22Rv1 (cell line): ENCODE results near the gene PPFIA3.

Experiments used
- CTCF ChIP-seq: fragments of 450-650 bp; IDR thresholded peaks from 2 replicates; pipeline ENCODE4 v1.5.1; 2017; ENCODE audit warnings: mild to moderate bottlenecking
- ZFX ChIP-seq: fragments of 450-650 bp; IDR thresholded peaks from 2 replicates; pipeline ENCODE4 v1.6.1; 2017; ENCODE audit warnings: antibody characterized with exemption, borderline replicate concordance

- TF ChIP-seq CTCF (no peak), ZFX (no peak)
These were observed 5.8 kb downstream of the PPFIA3 start for GRCh38 chr19:49125025-49125731.
